ENCODE results near the gene SH3BGRL3. TPM values are rescaled to one million over a fixed set of nuclear protein-coding genes. Genes with fewer than 3 reads are reported as not detected.
"Not testable (repeated sequence)": the region's sequence is repeated elsewhere in the genome, so short reads cannot be mapped to it uniquely, and the experiment has no call there.

The SH3BGRL3 gene
- total RNA-seq, 1 donor from 2014 or later, result 324 TPM

DNA sequence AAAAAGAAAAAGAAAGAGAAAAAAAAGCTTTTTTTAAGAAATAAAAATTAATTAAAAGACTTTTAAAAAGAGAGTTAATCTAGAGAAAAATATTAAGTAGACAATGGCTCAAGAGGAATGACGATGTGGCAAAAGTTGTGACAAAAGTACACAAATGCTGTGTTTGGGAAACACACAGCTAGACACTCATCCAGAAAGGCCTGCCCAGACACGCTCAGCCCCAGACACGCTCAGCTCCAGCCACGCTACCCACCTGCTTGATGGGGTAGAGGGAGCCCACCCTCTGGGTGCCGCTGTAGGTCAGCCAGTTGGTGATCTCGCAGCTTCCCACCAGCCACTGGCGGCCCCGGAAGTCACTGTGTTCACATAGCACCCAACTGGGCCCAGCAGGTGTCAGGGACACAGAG is 48.1 kb downstream of the SH3BGRL3 start:
- no peaks in the 10 kb centered on the region for H3K36me3 ChIP-seq (ENCODE audit: insufficient read depth, low read length)
- no peak overlapping the region for H3K4me2 ChIP-seq (ENCODE audit: low read length)
- H4K20me1 ChIP-seq (ENCODE audit: insufficient read depth, low read length), result no peaks in the 10 kb centered on the region
- no peak overlapping the region for H3K4me3 ChIP-seq (ENCODE audit: insufficient read depth, low read depth, low read length)
- H3K27me3 Mint-ChIP-seq (ENCODE audit: low read depth, unreplicated experiment), result no peaks in the 10 kb centered on the region
- no peaks in the 10 kb centered on the region for H3K9me3 ChIP-seq (ENCODE audit: insufficient read depth, low read depth, low read length)
- no peaks in the 10 kb centered on the region for H3K9me3 Mint-ChIP-seq (ENCODE audit: unreplicated experiment)
- no peak overlapping the region for H2AFZ ChIP-seq (ENCODE audit: low read depth, low read length)
- DNase-seq (ENCODE audit: low read depth), result no peak
- no peak overlapping the region for H3K9ac ChIP-seq (ENCODE audit: low read length)
- H3K4me3 Mint-ChIP-seq (ENCODE audit: unreplicated experiment), result no peak overlapping the region
- TF ChIP-seq CTCF (IDR thresholded peaks at IDR 0.05; ENCODE audit: insufficient read depth, low read depth, low read length) (no peak), EZH2 (IDR thresholded peaks at IDR 0.05; ENCODE audit: insufficient read depth, low read length) (no peak)
- H3K79me2 ChIP-seq (ENCODE audit: insufficient read depth, low read length), result no peaks in the 10 kb centered on the region
- H3K27ac Mint-ChIP-seq (ENCODE audit: unreplicated experiment), result no peak overlapping the region
- no peaks in the 10 kb centered on the region for H3K27me3 ChIP-seq (ENCODE audit: insufficient read depth, low read length)
- no peaks in the 10 kb centered on the region for H3K36me3 Mint-ChIP-seq (ENCODE audit: low read depth, unreplicated experiment)
- peaks cover 5% of the 10 kb centered on the region for H3K4me1 ChIP-seq (ENCODE audit: insufficient read depth, low read length)
- H3K27ac ChIP-seq (ENCODE audit: low read depth, low read length), result no peak overlapping the region
- no peak for FAIRE-seq
- H3K4me1 Mint-ChIP-seq (ENCODE audit: low read depth, unreplicated experiment), result no peaks in the 10 kb centered on the region

DNA sequence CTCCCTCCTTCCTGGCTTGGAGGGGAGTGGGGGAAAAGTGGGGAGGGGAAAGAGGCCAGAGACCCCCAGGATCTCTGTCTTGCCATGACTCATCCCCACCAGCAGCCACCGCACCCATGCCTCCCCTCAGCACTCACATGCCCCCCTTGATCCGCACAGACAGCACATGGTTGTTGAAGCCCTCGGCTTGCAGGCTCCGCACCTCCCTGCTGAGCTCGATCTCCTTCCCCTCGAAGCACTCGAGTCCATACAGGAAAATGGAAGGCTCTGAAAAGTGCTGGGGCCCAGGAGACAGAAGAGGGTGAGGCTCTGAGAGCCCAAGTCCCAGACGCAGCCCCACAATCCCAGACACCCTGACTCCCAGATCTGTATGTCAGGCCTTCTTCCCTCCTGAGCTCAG is 48.7 kb downstream of the SH3BGRL3 start:
- no peak overlapping the region for H2AFZ ChIP-seq (ENCODE audit: low read depth, low read length)
- no peak overlapping the region for H3K4me3 ChIP-seq (ENCODE audit: insufficient read depth, low read depth, low read length)
- no peaks in the 10 kb centered on the region for H3K36me3 ChIP-seq (ENCODE audit: insufficient read depth, low read length)
- H3K4me1 ChIP-seq (ENCODE audit: insufficient read depth, low read length), result peaks cover 5% of the 10 kb centered on the region
- FAIRE-seq (no peak), DNase-seq (ENCODE audit: low read depth) (no peak)
- H3K27ac ChIP-seq (ENCODE audit: low read depth, low read length), result no peak overlapping the region
- Mint-ChIP-seq H3K36me3 (ENCODE audit: low read depth, unreplicated experiment) (no peaks in the 10 kb centered on the region), H3K4me3 (ENCODE audit: unreplicated experiment) (no peak overlapping the region), H3K27ac (ENCODE audit: unreplicated experiment) (no peak overlapping the region), H3K27me3 (ENCODE audit: low read depth, unreplicated experiment) (no peaks in the 10 kb centered on the region), H3K4me1 (ENCODE audit: low read depth, unreplicated experiment) (no peaks in the 10 kb centered on the region), H3K9me3 (ENCODE audit: unreplicated experiment) (no peaks in the 10 kb centered on the region)
- TF ChIP-seq EZH2 (IDR thresholded peaks at IDR 0.05; ENCODE audit: insufficient read depth, low read length) (no peak), CTCF (IDR thresholded peaks at IDR 0.05; ENCODE audit: insufficient read depth, low read depth, low read length) (no peak)
- H3K4me2 ChIP-seq (ENCODE audit: low read length), result no peak overlapping the region
- H4K20me1 ChIP-seq (ENCODE audit: insufficient read depth, low read length), result no peaks in the 10 kb centered on the region
- no peaks in the 10 kb centered on the region for H3K79me2 ChIP-seq (ENCODE audit: insufficient read depth, low read length)
- H3K9me3 ChIP-seq (ENCODE audit: insufficient read depth, low read depth, low read length), result no peaks in the 10 kb centered on the region
- H3K27me3 ChIP-seq (ENCODE audit: insufficient read depth, low read length), result no peaks in the 10 kb centered on the region
- no peak overlapping the region for H3K9ac ChIP-seq (ENCODE audit: low read length)

DNA sequence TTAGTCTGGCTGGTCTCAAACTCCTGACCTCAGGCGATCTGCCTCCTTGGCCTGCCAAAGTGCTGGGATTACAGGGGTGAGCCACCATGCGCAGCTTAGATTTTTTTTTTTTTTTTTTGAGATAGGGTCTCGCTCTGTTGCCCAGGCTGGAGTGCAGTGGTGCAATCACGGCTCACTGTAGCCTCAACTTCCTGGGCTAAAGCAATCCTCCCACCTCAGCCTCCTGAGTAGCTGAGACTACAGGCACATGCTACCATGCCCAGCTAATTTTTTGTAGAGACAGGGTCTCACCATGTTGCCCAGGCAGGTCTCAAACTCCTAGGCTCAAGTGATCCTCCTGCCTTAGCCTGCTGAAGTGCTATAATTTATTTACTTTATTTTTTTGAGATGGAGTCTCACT is 49.5 kb downstream of the SH3BGRL3 start:
- H3K4me2 ChIP-seq (ENCODE audit: low read length); H3K4me3 Mint-ChIP-seq (ENCODE audit: unreplicated experiment); H3K4me1 Mint-ChIP-seq (ENCODE audit: low read depth, unreplicated experiment); H3K36me3 Mint-ChIP-seq (ENCODE audit: low read depth, unreplicated experiment); H3K27me3 ChIP-seq (ENCODE audit: insufficient read depth, low read length); H3K4me3 ChIP-seq (ENCODE audit: insufficient read depth, low read depth, low read length); H3K79me2 ChIP-seq (ENCODE audit: insufficient read depth, low read length); H3K4me1 ChIP-seq (ENCODE audit: insufficient read depth, low read length); H3K9me3 ChIP-seq (ENCODE audit: insufficient read depth, low read depth, low read length); FAIRE-seq; H3K36me3 ChIP-seq (ENCODE audit: insufficient read depth, low read length); H3K27ac ChIP-seq (ENCODE audit: low read depth, low read length); H3K9me3 Mint-ChIP-seq (ENCODE audit: unreplicated experiment); DNase-seq (ENCODE audit: low read depth); H4K20me1 ChIP-seq (ENCODE audit: insufficient read depth, low read length); H3K9ac ChIP-seq (ENCODE audit: low read length); H2AFZ ChIP-seq (ENCODE audit: low read depth, low read length); H3K27ac Mint-ChIP-seq (ENCODE audit: unreplicated experiment); H3K27me3 Mint-ChIP-seq (ENCODE audit: low read depth, unreplicated experiment): not testable (repeated sequence)

Measured in astrocyte (in vitro differentiated cells and primary cell).